A673 (cell line): ENCODE results near the gene RALGPS1. TPM values are rescaled to one million over a fixed set of nuclear protein-coding genes. Genes with fewer than 3 reads are reported as not detected.

Experiments used
- BruUV-seq: library from RNA; stranded (reverse); fragments of 400-500 nt; replicated peaks from 2 replicates; lab custom pipeline; 2021; lab: Mats Ljungman, UMichigan
- CTCF ChIA-PET: fragments of 300-600 bp; sonication (Branson Sonifier 250); formaldehyde crosslinking; loops from one replicate; lab custom pipeline; 2022; ENCODE audit warnings: antibody characterized with exemption; lab: Charles Lee
- POLR2A ChIA-PET: fragments of 300-600 bp; sonication (Branson Sonifier 250); formaldehyde crosslinking; loops from one replicate; lab custom pipeline; 2022; ENCODE audit warnings: antibody characterized with exemption; ENCODE audit not compliant: low non-redundant PET; lab: Charles Lee
- DNase-seq: peaks from one replicate; pipeline ENCODE4 v3.0.0-alpha.2; 2015; ENCODE audit warnings: low spot score
- H3K27ac ChIP-seq: fragments of 200-600 bp; sonication (generic); 2 replicates; pipeline ENCODE4 v1.5.1; 2016; ENCODE audit warnings: mixed run types, low read depth, mild to moderate bottlenecking, mixed read lengths, antibody characterized with exemption, low read length; ENCODE audit not compliant: poor library complexity, severe bottlenecking
- H3K27me3 ChIP-seq: fragments of 200-600 bp; sonication (generic); replicated peaks from 2 replicates; pipeline ENCODE4 v1.6.1; 2017; ENCODE audit warnings: mixed run types, low read depth, mild to moderate bottlenecking, mixed read lengths, antibody characterized with exemption, low read length; ENCODE audit not compliant: insufficient read depth, poor library complexity
- H3K36me3 ChIP-seq: fragments of 200-600 bp; sonication (generic); 2 replicates; pipeline ENCODE4 v1.6.1; 2016; ENCODE audit warnings: mixed run types, mild to moderate bottlenecking, mixed read lengths, antibody characterized with exemption, low read length; ENCODE audit not compliant: insufficient read depth, poor library complexity, severe bottlenecking
- H3K4me1 ChIP-seq: fragments of 200-600 bp; sonication (generic); 2 replicates; pipeline ENCODE4 v1.6.1; 2017; ENCODE audit warnings: mixed run types, mild to moderate bottlenecking, mixed read lengths, antibody characterized with exemption, low read length; ENCODE audit not compliant: insufficient read depth, poor library complexity, severe bottlenecking
- H3K4me3 ChIP-seq: fragments of 200-600 bp; sonication (generic); 2 replicates; pipeline ENCODE4 v1.5.1; 2016; ENCODE audit warnings: low read depth, mixed run types, mild to moderate bottlenecking, mixed read lengths, low read length; ENCODE audit not compliant: poor library complexity, severe bottlenecking
- H3K9me3 ChIP-seq: fragments of 200-600 bp; sonication (generic); 2 replicates; pipeline ENCODE4 v1.6.1; 2016; ENCODE audit warnings: mixed run types, low read depth, mild to moderate bottlenecking, mixed read lengths, antibody characterized with exemption, low read length; ENCODE audit not compliant: poor library complexity, severe bottlenecking
- EZH2 ChIP-seq: fragments of 200-600 bp; sonication (generic); IDR thresholded peaks from 2 replicates; pipeline ENCODE4 v1.6.1; 2017; ENCODE audit warnings: borderline replicate concordance, low read depth, mild to moderate bottlenecking, mixed read lengths, antibody characterized with exemption, low read length; ENCODE audit not compliant: poor library complexity, severe bottlenecking
- intact Hi-C: fragments of 100-400 bp; cut with micrococcal nuclease; formaldehyde crosslinking; loops from one replicate; pipeline ENCODE4 v1.10.0; 2022; ENCODE audit not compliant: unreplicated experiment
- total RNA-seq: library from RNA; stranded (reverse); gene quantifications from 2 replicates; pipeline ENCODE4 v1.2.3, GENCODE V29; 2021
- TF ChIP-seq, protein P1 (sequence below): fragments of 300-800, 200-600 bp; sonication (generic); conservative IDR thresholded peaks from 2 replicates; pipeline ENCODE4 v1.5.1; 2017; ENCODE audit warnings: low read depth, mild to moderate bottlenecking, antibody characterized with exemption, low read length, moderate library complexity, mixed read lengths

Gene RALGPS1
- total RNA-seq, 1 experiment from 2014 or later: 3.9 TPM

DNA sequence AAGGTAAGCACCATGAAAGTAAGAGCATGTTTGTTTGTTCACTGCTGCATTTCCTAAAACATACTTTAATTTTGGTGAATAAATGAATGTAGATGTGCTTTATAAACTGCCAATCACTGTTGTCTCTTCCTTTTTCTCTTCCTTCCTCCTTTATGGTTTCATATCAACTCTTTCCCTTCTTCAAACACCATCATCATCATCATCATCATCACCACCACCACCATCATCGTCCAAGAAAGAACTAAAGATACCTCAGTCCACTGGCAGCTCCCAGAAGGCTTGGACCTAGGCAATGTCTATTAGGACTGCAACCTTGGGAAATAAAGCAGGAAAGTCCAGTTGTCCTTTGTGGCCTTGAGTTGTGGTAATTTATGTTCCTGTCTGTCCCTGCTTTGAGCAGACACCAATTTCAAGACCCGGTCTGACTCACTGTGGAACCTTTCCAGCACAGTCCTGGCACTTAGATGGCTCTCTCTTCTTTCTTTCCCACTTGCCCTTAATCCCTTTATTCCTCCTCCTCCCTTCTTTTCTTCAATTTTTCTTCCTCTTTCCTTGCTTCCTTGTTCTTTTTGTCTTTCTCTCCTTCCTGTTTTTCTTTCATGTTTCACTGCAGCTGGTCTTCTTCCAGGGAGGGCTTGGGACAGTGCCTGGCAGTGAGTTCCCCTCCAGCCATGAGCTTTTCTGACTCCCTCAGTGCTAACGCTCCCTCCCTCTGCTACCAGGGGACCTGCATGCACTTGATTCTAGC is 108.5 kb downstream of the RALGPS1 start:
- H3K27ac ChIP-seq: peak overlapping the region; percentile 78
- POLR2A ChIA-PET: no interaction called here
- H3K9me3 ChIP-seq: no peaks in the 10 kb centered on the region
- peaks cover 10% of the 10 kb centered on the region for H3K4me1 ChIP-seq
- intact Hi-C loops: no loop called here
- no peaks in the 10 kb centered on the region for H3K36me3 ChIP-seq
- CTCF ChIA-PET: no interaction called here
- no TSS peak for BruUV-seq
- TF ChIP-seq EZH2: no peak
- TF ChIP-seq, protein P1, sequence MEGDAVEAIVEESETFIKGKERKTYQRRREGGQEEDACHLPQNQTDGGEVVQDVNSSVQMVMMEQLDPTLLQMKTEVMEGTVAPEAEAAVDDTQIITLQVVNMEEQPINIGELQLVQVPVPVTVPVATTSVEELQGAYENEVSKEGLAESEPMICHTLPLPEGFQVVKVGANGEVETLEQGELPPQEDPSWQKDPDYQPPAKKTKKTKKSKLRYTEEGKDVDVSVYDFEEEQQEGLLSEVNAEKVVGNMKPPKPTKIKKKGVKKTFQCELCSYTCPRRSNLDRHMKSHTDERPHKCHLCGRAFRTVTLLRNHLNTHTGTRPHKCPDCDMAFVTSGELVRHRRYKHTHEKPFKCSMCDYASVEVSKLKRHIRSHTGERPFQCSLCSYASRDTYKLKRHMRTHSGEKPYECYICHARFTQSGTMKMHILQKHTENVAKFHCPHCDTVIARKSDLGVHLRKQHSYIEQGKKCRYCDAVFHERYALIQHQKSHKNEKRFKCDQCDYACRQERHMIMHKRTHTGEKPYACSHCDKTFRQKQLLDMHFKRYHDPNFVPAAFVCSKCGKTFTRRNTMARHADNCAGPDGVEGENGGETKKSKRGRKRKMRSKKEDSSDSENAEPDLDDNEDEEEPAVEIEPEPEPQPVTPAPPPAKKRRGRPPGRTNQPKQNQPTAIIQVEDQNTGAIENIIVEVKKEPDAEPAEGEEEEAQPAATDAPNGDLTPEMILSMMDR: no peak
- DNase-seq: no peak
- H3K27me3 ChIP-seq: no peaks in the 10 kb centered on the region
- no peak overlapping the region for H3K4me3 ChIP-seq

DNA sequence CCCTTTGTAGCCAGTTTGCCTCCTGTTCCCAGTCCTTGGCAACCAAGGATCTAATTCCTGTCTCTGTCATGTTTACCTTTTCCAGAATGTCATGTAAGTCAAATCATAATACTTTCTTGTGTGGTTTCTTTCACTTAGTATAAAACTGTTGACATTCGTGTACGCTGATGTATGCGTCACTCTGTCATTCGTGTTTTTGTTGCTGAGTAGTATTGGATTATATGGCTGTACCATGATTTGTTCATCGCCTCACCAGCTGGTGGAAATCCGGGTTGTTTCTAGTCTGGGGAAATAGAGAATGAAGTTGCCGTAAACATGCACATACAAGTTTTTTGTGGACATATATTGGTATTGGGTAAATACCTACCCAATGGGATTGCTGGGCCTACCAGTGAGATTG is 110.5 kb downstream of the RALGPS1 start:
- no peak for DNase-seq
- H3K9me3 ChIP-seq: no peaks in the 10 kb centered on the region
- TF ChIP-seq EZH2: no peak
- TF ChIP-seq, protein P1: no peak
- no peaks in the 10 kb centered on the region for H3K36me3 ChIP-seq
- no peak overlapping the region for H3K27ac ChIP-seq
- CTCF ChIA-PET: no interaction called here
- no peak overlapping the region for H3K4me3 ChIP-seq
- no TSS peak for BruUV-seq
- peaks cover 10% of the 10 kb centered on the region for H3K4me1 ChIP-seq
- intact Hi-C loops: no loop called here
- POLR2A ChIA-PET: no interaction called here
- H3K27me3 ChIP-seq: no peaks in the 10 kb centered on the region

DNA sequence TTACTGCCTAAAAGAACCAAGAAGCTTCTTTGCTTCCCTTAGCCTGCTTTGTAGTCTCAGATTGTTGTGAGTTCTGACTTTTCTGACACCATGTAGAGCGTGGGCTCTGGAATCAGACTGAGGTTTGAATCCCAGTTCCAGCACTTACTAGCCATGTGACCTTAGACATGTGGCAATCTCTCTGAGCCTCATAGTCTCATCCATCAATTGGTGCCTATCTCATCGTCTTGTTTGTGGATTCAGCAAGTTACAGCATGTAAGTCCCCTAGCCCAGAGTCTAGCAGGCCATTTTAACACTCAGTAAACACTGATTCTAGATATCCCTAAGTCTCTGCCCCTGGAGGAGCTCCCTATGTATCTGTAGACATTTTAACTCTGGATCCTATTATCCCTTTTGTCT is 113.1 kb downstream of the RALGPS1 start:
- no peak for TF ChIP-seq EZH2
- TF ChIP-seq, protein P1: no peak
- Histone ChIP-seq H3K9me3 (no peaks in the 10 kb centered on the region), H3K27me3 (no peaks in the 10 kb centered on the region), H3K27ac (no peak overlapping the region), H3K4me3 (no peak overlapping the region), H3K4me1 (no peaks in the 10 kb centered on the region), H3K36me3 (no peaks in the 10 kb centered on the region)
- POLR2A ChIA-PET: no interaction called here
- CTCF ChIA-PET: no interaction called here
- no peak for DNase-seq
- intact Hi-C loops: no loop called here
- no TSS peak for BruUV-seq
